Activated CD4-positive, alpha-beta T cell treated with anti-CD3 and anti-CD28 coated beads, Interleukin-2, Interleukin-4, amounts not matched to agents 100 ng/mL and 50 ng/mL, durations not matched to agents 16 hours and 8 hours (primary cell): Measurements from ENCODE around the gene CXCL17.
A peak's percentile ranks its signal among the peaks of the same experiment; 100 is the strongest.
"Not testable (repeated sequence)": the region's sequence is repeated elsewhere in the genome, so short reads cannot be mapped to it uniquely, and the experiment has no call there.

Source experiments
- DNase-seq: peaks from one replicate; pipeline ENCODE4 v3.0.0-alpha.2; 2020; ENCODE audit warnings: low spot score

The CXCL17 gene

DNA sequence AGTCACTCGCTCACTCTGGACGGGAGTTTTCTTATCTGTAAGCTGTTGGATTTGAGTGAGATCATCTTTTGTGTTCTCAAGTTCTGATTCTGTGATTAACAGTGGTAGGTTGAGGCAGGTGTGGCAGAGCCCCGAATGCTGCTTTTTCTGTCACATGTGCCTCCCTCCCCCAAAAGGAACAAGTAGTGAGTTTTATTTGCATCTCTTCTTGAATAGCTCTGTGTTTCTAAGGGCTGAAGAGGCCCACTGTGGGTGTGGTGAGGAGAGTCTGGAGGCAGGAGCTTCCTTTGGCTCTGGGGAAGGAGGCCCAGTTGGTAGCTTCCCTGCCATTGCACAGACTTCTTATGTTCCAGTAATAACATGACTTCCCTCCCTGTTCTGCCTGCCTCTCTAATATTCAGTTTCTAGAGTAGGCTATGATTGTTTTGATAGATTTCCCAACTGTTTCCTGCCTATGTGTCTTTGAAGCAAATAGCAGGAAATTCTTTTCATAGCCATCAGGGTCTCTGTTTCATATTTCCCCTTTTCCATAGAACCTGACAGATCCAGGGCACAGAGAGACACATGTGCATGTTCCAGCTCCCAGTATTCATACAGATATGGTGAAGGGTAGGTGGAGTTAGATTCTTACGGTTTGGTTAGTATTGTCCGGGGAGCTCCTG, 23.9 kb upstream of the CXCL17 start:
- DNase-seq = no peak

DNA sequence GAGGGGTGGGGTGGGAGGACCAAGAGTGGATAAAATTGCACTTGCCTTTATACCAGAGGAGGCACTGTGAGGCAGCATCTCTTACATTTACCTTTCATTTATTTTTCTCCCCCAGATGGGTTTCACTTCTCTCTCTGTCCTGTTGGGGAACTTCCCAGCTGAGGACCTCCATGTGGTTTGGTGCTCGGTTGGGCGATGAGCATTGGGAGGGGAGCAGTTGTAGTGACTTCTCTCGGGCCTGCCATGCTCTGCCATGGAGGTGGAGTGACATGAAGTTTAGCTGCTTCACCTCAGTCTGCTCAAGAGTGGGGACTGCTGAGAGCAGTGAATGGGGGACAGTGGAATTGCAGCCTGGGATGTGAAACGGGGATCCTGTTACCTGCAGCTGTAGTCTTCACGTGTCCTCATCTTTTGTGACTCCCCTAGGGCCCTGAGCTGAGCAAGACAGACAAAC, 23.1 kb upstream of the CXCL17 start:
- no peak for DNase-seq

DNA sequence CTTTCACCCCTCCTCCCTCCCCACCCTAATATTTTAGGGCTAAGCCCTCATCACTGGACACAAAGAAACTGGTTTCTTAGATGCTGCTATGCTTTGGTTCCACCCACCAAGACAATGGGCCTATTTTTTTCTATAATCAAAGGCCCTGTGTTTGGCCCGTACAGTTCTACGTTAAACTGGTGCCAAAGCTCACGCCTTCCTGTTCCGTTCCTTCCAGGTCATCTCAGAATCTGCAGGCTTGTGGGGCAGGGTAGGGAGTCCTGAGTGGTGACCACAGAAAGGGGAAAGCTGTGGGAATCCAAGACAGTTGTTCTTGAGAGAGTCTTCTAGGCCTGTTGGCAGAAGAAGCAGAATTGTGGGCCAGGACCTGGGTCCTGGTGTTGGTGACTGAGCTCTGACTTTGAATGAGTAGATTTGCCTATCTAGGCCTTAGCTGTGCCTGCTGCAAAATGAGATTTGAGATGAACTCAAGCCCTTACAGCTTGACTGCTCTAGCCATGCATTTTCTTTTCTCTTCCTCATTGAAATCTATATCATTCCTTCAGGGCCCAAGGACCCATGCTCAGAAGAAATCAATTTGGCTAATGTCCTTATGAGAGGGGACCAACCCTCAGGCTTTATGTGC, 19.1 kb upstream of the CXCL17 start:
- DNase-seq = no peak

DNA sequence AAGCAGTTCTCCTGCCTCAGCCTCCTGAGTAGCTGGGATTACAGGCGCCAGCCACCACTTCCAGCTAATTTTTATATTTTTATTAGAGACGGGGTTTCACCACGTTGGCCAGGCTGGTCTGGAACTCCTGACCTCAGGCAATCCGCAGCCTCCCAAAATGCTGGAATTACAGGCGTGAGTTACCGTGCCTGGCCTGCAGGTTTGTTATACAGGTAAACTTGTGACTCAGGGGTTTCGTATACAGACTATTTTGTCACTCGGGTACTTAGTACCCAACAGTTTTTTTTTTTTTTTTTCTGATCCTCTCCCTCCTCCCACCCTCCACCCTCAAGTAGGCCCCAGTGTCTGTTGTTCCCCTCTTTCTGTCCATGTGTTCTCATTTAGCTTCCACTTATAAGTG, 18.5 kb upstream of the CXCL17 start:
- DNase-seq = not testable (repeated sequence)

DNA sequence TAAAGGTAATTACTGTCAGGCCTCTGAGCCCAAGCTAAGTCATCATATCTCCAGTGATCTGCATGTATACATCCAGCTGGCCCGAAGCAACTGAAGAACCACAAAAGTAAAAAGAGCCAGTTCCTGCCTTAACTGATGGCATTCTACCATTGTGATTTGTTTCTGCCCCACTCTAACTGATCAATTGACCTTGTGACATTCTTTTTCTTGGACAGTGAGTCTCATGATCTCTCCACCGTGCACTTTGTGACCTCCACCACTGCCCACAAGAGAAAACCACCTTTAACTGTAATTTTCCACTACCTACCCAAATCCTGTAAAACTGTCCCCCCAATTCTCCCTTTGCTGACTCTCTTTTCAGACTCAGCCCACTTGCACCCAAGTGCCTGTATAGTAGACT, 17.2 kb upstream of the CXCL17 start:
- DNase-seq = no peak

DNA sequence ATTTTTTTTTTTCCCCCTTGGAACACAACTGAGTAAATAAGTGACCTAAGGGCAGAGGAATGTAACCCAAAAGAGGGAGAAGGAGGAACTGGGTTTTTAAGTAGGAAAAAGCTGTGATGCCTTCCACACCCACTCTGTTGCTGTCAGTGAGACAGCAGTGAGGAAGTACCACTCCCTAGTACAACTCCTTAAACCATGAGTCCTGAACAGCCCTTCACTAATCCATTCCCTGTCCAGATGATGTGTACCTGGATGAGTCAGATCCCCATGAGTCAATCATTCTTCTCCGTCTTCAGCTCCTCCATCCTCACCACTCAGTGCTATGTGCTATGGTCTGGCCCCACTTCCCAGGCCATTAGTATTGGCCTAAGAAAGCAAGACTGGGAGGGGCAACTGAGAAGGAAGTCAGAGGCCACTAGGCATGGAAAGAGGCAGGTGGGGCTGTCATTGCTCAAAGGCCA, 12.9 kb upstream of the CXCL17 start:
- DNase-seq = no peak

DNA sequence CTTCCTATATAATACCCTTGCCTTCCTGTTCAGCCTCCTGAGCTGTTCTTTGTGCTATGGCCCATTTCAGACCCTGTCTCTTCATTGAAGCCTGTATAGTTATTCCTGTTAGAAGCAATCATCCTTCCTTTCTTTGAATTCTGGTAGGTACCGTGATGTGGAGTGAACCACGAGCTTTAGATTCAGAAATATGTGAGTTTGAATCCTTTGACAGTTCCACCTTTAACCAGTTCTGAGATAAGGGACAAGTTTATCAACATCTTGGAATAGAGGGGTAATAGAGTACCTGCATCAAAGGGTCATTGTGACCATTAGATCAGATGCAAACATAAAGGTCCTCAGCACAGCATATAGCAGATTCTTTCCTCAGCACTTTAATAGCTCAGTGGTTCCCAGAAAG, 12.3 kb upstream of the CXCL17 start:
- DNase-seq = no peak

DNA sequence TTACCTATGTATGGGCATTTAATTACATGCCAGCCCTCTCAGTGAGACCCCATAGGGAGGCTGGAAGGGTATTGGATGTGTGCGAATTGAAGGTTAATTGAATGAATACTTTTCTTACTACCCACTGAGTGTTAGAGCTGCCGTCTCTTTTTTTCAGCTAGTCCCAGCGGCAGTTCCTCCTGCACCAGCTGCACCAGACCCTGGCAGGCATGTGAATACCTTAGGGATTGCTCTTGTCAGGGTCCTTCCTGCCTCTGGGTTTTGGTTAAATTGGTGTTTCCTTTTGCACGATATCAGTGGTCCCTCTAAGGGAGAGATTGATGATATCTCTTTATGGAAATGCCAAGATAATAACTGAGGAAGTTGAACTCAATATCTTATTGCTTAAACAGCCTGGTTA, 9.8 kb upstream of the CXCL17 start:
- DNase-seq = no peak

DNA sequence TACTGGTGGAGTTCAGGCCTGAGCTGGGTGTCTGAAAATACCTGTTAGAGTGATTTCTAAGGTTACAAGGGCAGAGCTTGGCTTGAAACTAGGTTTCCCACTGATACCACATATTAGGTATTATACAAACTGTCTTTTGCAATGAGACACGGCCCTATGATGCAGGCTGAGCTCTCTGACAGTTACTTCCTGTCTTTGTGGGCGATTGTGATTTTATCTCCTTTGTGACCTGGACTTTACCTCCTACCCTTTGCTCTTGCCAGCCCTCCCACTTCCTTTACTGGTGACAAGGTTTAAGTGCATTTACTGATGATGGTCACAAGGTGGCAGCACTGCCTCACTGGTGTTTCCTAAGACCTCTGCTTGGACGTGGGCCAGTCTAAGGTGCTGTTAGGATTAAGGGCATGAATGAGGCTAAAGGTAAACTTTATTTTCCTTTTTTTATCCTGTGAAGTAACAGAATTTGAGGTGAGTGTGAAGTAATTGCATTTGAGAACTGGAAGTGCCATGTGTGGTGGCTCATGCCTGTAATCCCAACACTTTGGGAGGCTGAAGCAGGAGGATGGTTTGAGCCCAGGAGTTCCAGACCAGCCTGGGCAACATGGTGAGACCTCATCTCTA, 7.7 kb upstream of the CXCL17 start:
- DNase-seq = peak; percentile 85

DNA sequence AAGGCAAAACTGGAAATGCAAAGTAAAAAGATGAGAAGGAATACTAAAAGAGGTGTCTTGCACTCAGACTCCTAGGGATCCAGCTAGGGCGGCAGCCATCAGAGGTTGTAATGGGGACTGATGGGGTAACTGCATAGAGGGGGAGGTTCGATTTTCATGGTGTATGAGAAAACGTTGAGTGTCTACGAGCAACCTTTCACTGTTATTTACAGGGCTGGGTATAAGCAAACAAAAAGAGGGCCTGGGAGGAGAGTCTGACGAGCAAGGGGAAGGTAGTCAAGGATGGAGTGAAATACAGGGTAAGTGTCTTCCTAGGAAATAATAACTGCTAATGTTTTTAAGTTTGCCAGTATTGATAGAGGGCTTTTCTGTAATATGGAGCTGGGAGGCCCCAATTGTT, 5.6 kb upstream of the CXCL17 start:
- not testable (repeated sequence) for DNase-seq

DNA sequence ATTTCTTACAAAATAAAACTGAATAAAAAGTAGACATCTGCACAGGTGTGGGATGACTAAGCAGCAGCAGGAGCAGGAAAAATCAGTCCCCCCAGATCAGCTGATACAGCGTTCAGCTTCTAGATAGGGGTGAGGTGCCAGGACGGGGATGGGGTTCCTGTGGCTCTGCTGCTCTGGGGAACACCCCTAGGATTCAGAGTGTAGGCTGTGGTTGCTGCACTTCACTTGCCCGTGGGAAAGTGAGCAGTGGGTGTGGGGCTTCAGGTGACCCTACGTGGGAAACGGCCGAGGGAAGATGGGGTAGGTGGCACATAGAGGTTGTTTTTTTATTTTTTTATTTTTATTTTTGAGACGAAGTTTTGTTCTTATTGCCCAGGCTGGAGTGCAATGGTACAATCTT, 3.2 kb upstream of the CXCL17 start:
- no peak for DNase-seq

DNA sequence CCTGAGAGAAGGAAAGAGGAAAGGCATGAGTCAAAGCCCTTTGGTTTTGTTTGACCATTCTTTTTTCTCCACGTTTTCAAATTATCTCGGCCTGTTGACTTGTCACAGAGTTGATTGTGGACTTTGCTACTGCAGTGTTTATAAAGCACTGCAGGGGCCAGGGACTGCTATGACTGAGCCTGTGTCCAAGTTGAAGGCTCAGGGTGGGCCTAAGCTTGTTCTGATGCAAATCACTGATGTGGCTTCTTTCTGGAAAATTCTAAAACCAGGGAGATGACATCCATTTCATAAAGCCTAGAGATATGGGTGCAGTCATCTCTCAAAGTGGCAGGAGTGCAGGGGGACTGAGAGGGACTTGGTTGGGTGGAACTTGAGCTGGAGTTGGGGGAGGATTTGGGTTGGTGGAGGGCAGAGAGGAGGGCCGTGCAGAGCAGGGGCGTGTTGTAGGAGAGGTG, 1.2 kb upstream of the CXCL17 start:
- no peak for DNase-seq

DNA sequence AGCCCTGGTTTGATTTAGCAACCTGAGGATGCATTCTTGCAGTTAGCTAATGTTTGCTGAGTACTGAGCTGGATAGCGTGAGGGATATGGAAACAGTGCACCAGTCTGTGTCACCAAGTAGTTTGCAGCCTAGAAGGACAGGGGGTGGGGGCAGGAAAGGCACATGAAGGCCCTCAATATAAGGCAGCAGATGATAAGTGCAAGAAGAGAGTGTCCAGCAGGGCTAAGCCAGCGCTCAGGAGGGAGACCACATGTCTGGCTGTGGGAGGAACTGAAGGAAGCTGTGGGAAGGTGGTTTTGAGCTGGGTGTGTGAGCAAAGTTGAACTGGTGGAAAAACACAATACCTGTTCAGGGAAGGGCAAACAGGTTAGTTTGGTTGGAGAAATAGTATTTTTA, 1.7 kb downstream of the CXCL17 start:
- no peak for DNase-seq

DNA sequence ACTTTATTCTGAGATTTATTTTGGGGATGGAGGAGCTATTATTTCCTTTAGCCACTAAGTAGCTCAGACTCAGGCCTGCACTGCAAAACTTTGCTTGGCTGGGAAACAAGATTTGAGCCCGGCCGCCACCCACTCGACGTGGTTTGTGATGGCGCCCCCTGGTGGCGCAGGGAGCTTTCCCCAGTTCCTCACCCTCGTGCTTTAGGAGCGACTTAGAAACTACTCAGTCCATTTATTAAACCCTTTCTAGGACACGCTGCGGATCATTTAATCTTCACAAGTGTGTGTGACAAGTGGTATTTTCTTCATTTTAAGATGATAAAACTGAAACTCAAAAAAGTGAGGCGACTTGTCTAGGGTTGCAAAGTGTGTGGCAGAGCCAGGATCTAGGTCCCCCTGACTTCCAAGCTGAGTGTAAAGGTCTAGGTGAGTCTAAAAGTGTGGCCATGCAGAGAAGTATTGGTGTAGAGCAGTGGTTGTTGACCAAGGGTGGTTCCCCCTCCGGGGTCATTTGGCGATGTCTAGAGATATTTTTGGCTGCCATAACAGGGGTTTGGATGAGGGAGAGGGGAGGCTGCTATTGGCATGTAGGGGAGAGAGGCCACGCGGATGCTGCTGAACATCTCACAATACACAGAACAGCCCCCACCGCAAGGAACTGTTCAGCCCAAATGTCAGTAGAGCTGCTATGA, 2.2 kb downstream of the CXCL17 start:
- peak; percentile 79 for DNase-seq

DNA sequence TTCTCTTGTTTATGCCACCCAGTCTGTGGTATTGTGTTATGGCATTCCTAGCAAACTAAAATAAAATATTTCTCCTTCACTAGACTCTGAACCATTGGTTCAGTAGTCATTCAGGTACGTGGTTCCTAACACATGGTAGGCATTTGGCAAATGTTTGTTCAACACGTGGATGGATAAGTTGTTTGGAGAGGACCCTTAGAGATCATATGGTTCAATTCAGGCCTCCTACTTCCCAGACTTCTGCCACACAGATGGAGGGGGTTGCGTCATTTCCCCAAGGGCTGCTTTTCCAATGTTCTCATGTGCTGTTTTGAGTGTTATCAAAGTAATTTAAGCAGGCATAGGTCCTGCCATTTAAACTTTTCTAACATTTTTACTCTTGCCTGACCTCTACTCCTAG, 6.7 kb downstream of the CXCL17 start:
- no peak for DNase-seq

DNA sequence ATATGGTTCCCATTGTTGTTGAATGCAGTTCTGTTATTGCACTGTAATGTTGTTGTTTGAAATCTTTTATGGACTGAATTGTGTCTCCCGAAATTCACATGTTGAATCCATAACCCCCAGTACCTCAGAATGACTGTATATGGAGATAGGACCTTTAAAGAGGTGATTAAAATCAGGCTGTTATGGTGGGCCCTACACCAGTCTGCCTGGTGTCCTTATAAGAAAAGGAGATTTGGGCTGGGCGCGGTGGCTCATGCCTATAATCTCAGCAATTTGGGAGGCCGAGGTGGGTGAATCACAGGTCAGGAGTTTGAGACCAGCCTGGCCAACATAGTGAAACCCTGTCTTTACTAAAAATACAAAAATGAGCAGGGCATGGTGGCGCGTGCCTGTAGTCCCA, 7.4 kb downstream of the CXCL17 start:
- DNase-seq = no peak

DNA sequence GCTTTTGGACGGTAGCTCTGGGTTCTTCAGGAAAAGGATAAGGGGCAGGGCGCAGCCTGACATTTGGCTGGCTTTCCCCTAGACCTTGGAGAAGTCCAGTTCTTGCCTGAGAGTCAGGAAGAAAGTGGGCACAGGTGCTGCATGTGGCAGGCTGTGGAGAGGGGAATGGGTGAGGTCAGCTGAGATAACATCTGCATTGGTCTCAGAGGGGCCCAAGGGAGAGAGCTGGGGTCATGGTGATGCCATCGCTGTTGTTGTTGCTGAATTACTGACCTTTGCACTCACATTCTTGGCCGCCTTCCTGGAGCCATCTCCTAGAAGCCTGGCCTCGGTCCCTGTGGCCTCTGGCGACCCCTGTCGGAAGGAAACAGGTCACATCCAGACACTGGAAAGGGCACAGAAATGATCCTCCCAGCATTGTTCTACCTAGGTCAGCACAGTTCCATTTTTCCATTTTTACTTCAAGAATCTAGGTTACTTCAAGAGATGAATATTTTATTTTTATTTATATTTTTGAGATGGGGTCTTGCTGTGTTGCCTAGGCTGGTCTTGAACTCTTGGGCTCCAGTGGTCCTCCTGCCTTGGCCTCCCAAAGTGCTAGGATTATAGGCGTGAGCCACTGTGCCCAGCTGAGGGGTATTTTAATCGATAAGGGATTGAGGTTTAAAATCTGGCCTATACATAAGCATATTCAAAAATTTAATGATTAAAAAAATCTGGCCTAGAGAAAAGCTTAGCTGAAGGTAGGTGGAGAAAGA, 9.1 kb downstream of the CXCL17 start:
- DNase-seq = peak; percentile 59

DNA sequence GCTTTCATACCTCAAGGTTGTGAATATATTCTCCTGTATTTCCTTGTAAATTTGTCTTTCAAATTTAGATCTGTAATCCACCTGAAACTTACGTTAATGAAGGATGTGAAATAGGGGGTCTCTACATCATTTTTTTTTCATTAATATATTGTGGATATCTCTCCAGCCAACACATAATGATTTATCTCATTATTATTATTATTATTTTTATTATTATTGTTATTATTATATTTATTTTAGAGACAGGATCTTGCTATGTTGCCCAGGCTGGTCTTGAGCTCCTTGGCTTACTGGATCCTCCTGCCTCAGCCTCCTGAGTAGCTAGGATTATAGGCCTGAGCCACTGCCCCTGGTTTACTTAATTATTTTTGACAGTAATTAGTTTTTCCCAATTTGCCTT, 11.3 kb downstream of the CXCL17 start:
- no peak for DNase-seq

DNA sequence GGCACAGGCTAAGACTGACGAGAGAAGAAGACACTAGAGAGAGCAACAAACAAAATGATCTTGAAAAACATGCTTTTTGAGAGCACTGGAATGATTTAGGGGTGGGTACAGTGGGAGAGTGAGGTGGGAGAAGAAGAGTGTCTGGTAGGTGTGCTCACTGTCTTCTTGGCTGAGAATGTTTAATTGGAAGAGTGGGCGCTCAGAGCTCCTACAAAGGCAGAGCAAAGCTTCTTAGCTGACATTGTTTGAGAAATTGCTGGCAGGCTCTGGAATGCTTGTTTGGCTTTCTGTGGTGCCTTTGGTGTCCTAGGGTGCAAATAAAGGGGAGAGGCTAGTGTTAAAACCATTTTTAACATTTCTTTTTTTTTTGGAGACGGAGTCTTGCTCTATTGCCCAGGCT, 14.1 kb downstream of the CXCL17 start:
- no peak for DNase-seq

DNA sequence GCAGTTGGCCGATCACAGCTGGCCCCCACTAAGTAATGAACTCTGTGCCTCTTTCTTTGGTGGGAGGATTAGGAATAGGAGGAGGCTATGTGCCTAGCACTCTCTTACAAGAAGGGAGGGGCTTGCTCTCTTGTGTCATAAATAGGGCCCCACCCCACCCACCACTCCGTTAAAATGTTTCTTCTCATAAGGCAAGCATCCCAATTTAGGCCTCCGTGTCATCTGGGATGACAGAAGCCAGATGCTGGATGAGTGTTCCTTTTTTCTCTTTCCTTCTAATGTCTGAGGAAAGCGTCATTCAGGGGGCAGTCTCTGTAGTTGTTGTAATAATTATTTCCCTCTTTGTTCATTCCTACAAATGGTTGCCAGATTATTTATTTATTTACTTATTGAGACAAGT, 15.4 kb downstream of the CXCL17 start, which contains the start of gene LIPE:
LIPE (minus strand) TSS at position 76 of the 400 bp plus-strand sequence. CDS start 239 bp downstream, outside the sequence.
- no peak for DNase-seq

DNA sequence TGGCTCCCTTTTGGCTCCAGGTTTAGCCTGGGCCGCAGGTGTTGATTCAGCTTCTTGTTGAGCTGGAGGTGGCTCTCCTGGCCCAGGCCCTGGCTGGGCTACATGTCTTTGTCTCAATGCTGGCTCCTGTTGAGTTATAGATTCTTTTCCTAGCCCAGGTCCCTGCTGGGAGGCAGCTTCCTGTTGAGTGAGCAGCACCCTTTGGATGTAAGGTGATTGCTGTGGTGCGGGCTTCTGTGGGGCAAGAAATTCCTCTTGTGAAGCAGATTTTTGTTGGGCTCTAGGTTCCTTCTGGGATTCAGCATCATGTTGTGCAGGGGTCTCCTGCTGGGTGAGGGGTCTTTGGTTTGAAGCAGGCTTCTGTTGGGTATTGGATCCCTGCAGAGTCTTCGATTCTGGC, 16.1 kb downstream of the CXCL17 start:
- DNase-seq = no peak

DNA sequence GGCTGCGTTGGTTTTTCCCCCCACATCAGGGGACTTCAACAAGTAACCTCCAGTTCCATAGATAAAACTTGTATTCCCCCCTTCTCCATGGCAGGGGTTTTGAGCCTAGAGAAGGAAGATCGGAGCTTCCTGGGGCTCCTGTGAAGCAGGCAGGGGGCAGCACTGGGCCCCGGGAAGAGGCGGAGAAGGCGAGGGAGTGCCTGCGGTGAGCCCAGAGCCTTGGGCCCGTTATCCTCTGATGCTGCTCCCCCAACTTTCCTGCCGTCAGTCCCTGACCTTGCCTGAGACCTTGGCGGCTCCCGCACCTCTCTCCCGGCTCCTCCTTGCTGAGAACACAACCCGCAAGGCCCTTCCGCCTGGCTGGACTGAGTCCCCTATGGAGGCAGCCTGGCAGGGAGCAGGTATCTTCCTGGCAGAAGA, 18.0 kb downstream of the CXCL17 start:
- DNase-seq = no peak
